ENCODE results near the gene FXYD3. TPM values are rescaled to one million over a fixed set of nuclear protein-coding genes. Genes with fewer than 3 reads are reported as not detected.

FXYD3 gene
- total RNA-seq, 1 experiment from 2014 or later, result 36.7 TPM

GRCh38 chr19:35076657-35077056 lies 39.0 kb upstream of the FXYD3 start:
- DNase-seq, result no peak
- no TSS peak for BruUV-seq (replicated peaks)
- Histone ChIP-seq H3K4me3 (ENCODE audit: low read depth, low read length) (no peak overlapping the region), H3K4me1 (no peaks in the 10 kb centered on the region), H3K27me3 (replicated peaks; ENCODE audit: control insufficient read depth, insufficient read depth, low read length) (no peaks in the 10 kb centered on the region; the same call in 1 of the 2 replicates), H3K36me3 (ENCODE audit: control insufficient read depth, insufficient read depth, low read length) (no peaks in the 10 kb centered on the region), H3K9me3 (no peaks in the 10 kb centered on the region)
- no peaks in the 10 kb centered on the region for H3K9me3 Mint-ChIP-seq (ENCODE audit: unreplicated experiment)
- peaks cover 2% of the 10 kb centered on the region for H3K27me3 Mint-ChIP-seq (ENCODE audit: insufficient read depth, unreplicated experiment)
- H3K27ac Mint-ChIP-seq (ENCODE audit: unreplicated experiment), result no peak overlapping the region
- H3K4me1 Mint-ChIP-seq (ENCODE audit: low read depth, unreplicated experiment), result no peaks in the 10 kb centered on the region
- H3K36me3 Mint-ChIP-seq (ENCODE audit: insufficient read depth, unreplicated experiment), result no peaks in the 10 kb centered on the region
- intact Hi-C loops (cut with micrococcal nuclease; ENCODE audit: unreplicated experiment), result no loop called here
- CTCF ChIA-PET, result no interaction called here
- no peak overlapping the region for H3K4me3 Mint-ChIP-seq (ENCODE audit: unreplicated experiment)
- no peak for TF ChIP-seq CTCF (IDR thresholded peaks at IDR 0.05; ENCODE audit: insufficient read depth in 1 of 2, low read depth in 1 of 2, low read length in 1 of 2, severe bottlenecking in 1 of 2, unreplicated experiment in 1 of 2)
- POLR2A ChIA-PET, result no interaction called here

- Histone ChIP-seq H3K36me3 (ENCODE audit: control insufficient read depth, insufficient read depth, low read length) (no peaks in the 10 kb centered on the region), H3K4me3 (ENCODE audit: low read depth, low read length) (no peak overlapping the region), H3K9me3 (no peaks in the 10 kb centered on the region), H3K4me1 (no peaks in the 10 kb centered on the region), H3K27me3 (replicated peaks; ENCODE audit: control insufficient read depth, insufficient read depth, low read length) (no peaks in the 10 kb centered on the region; the same call in 1 of the 2 replicates)
- CTCF ChIA-PET, result no interaction called here
- H3K4me3 Mint-ChIP-seq (ENCODE audit: unreplicated experiment), result no peak overlapping the region
- TF ChIP-seq CTCF (IDR thresholded peaks at IDR 0.05; ENCODE audit: insufficient read depth in 1 of 2, low read depth in 1 of 2, low read length in 1 of 2, severe bottlenecking in 1 of 2, unreplicated experiment in 1 of 2), result no peak
- POLR2A ChIA-PET, result no interaction called here
- H3K4me1 Mint-ChIP-seq (ENCODE audit: low read depth, unreplicated experiment), result no peaks in the 10 kb centered on the region
- no peaks in the 10 kb centered on the region for H3K36me3 Mint-ChIP-seq (ENCODE audit: insufficient read depth, unreplicated experiment)
- DNase-seq, result no peak
- H3K27ac Mint-ChIP-seq (ENCODE audit: unreplicated experiment), result no peak overlapping the region
- intact Hi-C loops (cut with micrococcal nuclease; ENCODE audit: unreplicated experiment), result no loop called here
- BruUV-seq (replicated peaks), result no TSS peak
- H3K9me3 Mint-ChIP-seq (ENCODE audit: unreplicated experiment), result no peaks in the 10 kb centered on the region
- H3K27me3 Mint-ChIP-seq (ENCODE audit: insufficient read depth, unreplicated experiment), result peaks cover 2% of the 10 kb centered on the region
Measured at GRCh38 chr19:35077411-35078223, 38.0 kb upstream of the FXYD3 start.

GRCh38 chr19:35079826-35080225 lies 35.8 kb upstream of the FXYD3 start:
- Histone ChIP-seq H3K9me3 (no peaks in the 10 kb centered on the region), H3K4me3 (ENCODE audit: low read depth, low read length) (no peak overlapping the region), H3K4me1 (0 out of 2 replicates have a peak, but pooled peaks cover 4% of the 10 kb centered on the region), H3K36me3 (ENCODE audit: control insufficient read depth, insufficient read depth, low read length) (no peaks in the 10 kb centered on the region), H3K27me3 (replicated peaks; ENCODE audit: control insufficient read depth, insufficient read depth, low read length) (no peaks in the 10 kb centered on the region; the same call in 1 of the 2 replicates)
- Mint-ChIP-seq H3K9me3 (ENCODE audit: unreplicated experiment) (no peaks in the 10 kb centered on the region), H3K4me3 (ENCODE audit: unreplicated experiment) (no peak overlapping the region), H3K27ac (ENCODE audit: unreplicated experiment) (no peak overlapping the region), H3K27me3 (ENCODE audit: insufficient read depth, unreplicated experiment) (peaks cover 2% of the 10 kb centered on the region), H3K4me1 (ENCODE audit: low read depth, unreplicated experiment) (no peaks in the 10 kb centered on the region), H3K36me3 (ENCODE audit: insufficient read depth, unreplicated experiment) (no peaks in the 10 kb centered on the region)
- DNase-seq, result no peak
- ChIA-PET POLR2A (no interaction called here), CTCF (no interaction called here)
- intact Hi-C loops (cut with micrococcal nuclease; ENCODE audit: unreplicated experiment), result no loop called here
- no TSS peak for BruUV-seq (replicated peaks)
- no peak for TF ChIP-seq CTCF (IDR thresholded peaks at IDR 0.05; ENCODE audit: insufficient read depth in 1 of 2, low read depth in 1 of 2, low read length in 1 of 2, severe bottlenecking in 1 of 2, unreplicated experiment in 1 of 2)
